ENCODE measurements around the gene MTX2.

The MTX2 gene

GRCh38 chr2:176330612-176331011 is 61.4 kb downstream of the MTX2 start:
- H3K4me3 ChIP-seq (ENCODE audit: low read depth, low read length): no peak overlapping the region
- TF ChIP-seq CTCF (IDR thresholded peaks at IDR 0.05; ENCODE audit: low read depth, low read length, missing control alignments): no peak
- no peak for DNase-seq (ENCODE audit: low read depth)

- DNase-seq (ENCODE audit: low read depth): no peak
- H3K4me3 ChIP-seq (ENCODE audit: low read depth, low read length): no peak overlapping the region
- no peak for TF ChIP-seq CTCF (IDR thresholded peaks at IDR 0.05; ENCODE audit: low read depth, low read length, missing control alignments)
Measured at GRCh38 chr2:176331646-176332045, 62.4 kb downstream of the MTX2 start.

GRCh38 chr2:176334729-176335128 is 65.5 kb downstream of the MTX2 start:
- H3K4me3 ChIP-seq (ENCODE audit: low read depth, low read length): no peak overlapping the region
- no peak for TF ChIP-seq CTCF (IDR thresholded peaks at IDR 0.05; ENCODE audit: low read depth, low read length, missing control alignments)
- no peak for DNase-seq (ENCODE audit: low read depth)

- no peak for DNase-seq (ENCODE audit: low read depth)
- no peak overlapping the region for H3K4me3 ChIP-seq (ENCODE audit: low read depth, low read length)
- no peak for TF ChIP-seq CTCF (IDR thresholded peaks at IDR 0.05; ENCODE audit: low read depth, low read length, missing control alignments)
Measured at GRCh38 chr2:176338395-176338794, 69.2 kb downstream of the MTX2 start.

GRCh38 chr2:176339208-176339607 is 70.0 kb downstream of the MTX2 start:
- H3K4me3 ChIP-seq (ENCODE audit: low read depth, low read length): no peak overlapping the region
- TF ChIP-seq CTCF (IDR thresholded peaks at IDR 0.05; ENCODE audit: low read depth, low read length, missing control alignments): no peak
- DNase-seq (ENCODE audit: low read depth): no peak

- no peak for TF ChIP-seq CTCF (IDR thresholded peaks at IDR 0.05; ENCODE audit: low read depth, low read length, missing control alignments)
- DNase-seq (ENCODE audit: low read depth): no peak
- H3K4me3 ChIP-seq (ENCODE audit: low read depth, low read length): no peak overlapping the region
Measured at GRCh38 chr2:176356251-176356650, 87.0 kb downstream of the MTX2 start.

GRCh38 chr2:176364273-176364977 is 95.2 kb downstream of the MTX2 start:
- DNase-seq (ENCODE audit: low read depth): no peak
- no peak overlapping the region for H3K4me3 ChIP-seq (ENCODE audit: low read depth, low read length)
- no peak for TF ChIP-seq CTCF (IDR thresholded peaks at IDR 0.05; ENCODE audit: low read depth, low read length, missing control alignments)
